ENCODE measurements around the gene BLVRB. TPM values are rescaled to one million over a fixed set of nuclear protein-coding genes. Genes with fewer than 3 reads are reported as not detected.

Gene BLVRB
- total RNA-seq, 1 donor from 2014 or later: 132 TPM

DNA sequence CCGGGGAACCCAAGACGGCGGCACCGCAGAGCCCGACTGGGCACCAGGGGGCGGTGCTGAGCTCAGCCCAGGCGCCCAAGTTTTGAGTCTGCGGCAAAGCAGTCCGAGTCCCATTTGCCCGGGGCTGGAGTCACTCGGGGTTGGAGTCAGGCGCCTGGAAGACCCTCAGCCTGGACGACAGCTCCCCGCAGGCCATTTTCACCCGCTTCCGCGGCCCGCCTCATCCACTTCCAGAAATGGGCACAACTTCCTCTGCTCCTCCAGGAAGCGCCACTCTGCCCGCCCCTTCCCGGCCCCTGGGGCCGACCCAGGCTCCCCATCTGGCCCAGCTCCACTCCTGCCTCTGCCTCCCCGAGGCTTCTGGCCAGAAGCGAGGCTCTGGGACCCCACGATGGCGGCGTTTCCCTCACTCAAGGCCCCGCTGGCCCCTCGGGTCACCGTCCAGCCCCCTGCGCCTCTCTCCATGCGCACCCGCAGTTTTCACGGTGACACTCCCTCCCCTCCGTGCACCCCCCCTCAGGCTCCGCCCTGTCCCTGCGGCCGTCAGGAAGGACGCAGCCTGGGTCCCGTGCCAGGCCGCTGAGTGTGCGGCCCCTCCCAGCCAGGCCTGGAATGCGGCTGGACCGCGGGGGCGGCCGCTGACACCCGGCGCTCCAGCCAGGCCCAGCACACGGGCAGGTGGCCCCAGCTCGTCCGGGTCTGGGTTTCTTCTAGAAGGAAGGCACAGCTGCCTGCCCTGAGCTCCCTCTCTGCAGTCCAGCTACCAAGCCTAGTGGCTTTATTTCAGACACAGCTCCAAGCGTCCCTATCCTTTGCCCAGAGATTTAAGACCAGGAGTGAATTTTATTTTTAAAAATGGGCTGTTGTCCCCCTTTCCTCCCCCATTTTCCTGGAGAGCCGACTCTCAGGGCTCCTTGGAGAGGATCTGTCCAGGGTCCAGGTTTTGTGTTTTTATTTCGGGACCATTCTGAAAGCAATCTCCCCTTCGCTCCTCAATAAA, 44.5 kb downstream of the BLVRB start:
- peaks cover 13% of the 10 kb centered on the region for H3K36me3 ChIP-seq
- H3K4me3 ChIP-seq: peak overlapping the region; percentile 76
- H3K27ac ChIP-seq: peak overlapping the region; percentile 99
- no peaks in the 10 kb centered on the region for H3K9me3 ChIP-seq
- H3K4me1 ChIP-seq: peaks cover 63% of the 10 kb centered on the region
- peak; percentile 80 for TF ChIP-seq CTCF (IDR thresholded peaks at IDR 0.05)
- no peaks in the 10 kb centered on the region for H3K27me3 ChIP-seq
- ATAC-seq: peak; percentile 86
- intact Hi-C loops (cut with DNase I): no loop called here
- peak; percentile 97 for DNase-seq

GRCh38 chr19:40420451-40420765, 45.1 kb downstream of the BLVRB start:
- Histone ChIP-seq H3K27me3 (no peaks in the 10 kb centered on the region), H3K36me3 (peaks cover 13% of the 10 kb centered on the region), H3K27ac (peak overlapping the region; percentile 99), H3K9me3 (no peaks in the 10 kb centered on the region), H3K4me1 (peaks cover 69% of the 10 kb centered on the region), H3K4me3 (peak overlapping the region; percentile 76)
- TF ChIP-seq CTCF (IDR thresholded peaks at IDR 0.05): no peak
- no peak for ATAC-seq
- no peak for DNase-seq
- intact Hi-C loops (cut with DNase I): no loop called here

DNA sequence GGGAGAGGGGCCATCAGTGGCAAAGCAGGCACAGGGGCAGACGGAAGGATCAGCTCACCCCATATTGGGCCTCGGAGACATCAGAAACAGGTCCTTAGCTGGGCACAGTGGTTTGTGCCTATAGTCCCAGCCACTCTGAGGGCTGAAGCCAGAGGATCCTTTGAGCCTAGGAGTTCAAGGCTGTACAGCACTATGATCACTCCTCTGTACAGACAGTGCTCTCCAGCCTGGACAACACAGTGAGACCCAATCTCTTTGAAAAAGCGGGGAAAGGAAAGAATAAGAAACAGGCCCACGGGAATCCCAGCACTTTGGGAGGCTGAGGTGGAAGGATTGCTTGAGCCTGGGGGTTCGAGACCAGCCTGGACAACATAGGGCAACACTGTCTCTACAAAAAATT, 45.8 kb downstream of the BLVRB start:
- Histone ChIP-seq H3K36me3 (peaks cover 13% of the 10 kb centered on the region), H3K27ac (peak overlapping the region; percentile 99), H3K4me1 (peaks cover 74% of the 10 kb centered on the region), H3K4me3 (no peak overlapping the region), H3K9me3 (no peaks in the 10 kb centered on the region), H3K27me3 (no peaks in the 10 kb centered on the region)
- no peak for DNase-seq
- intact Hi-C loops (cut with DNase I): no loop called here
- no peak for TF ChIP-seq CTCF (IDR thresholded peaks at IDR 0.05)
- no peak for ATAC-seq

- no peaks in the 10 kb centered on the region for H3K27me3 ChIP-seq
- ATAC-seq (no peak), DNase-seq (no peak)
- no peak for TF ChIP-seq CTCF (IDR thresholded peaks at IDR 0.05)
- no peak overlapping the region for H3K4me3 ChIP-seq
- no peaks in the 10 kb centered on the region for H3K9me3 ChIP-seq
- peaks cover 13% of the 10 kb centered on the region for H3K36me3 ChIP-seq
- H3K27ac ChIP-seq: no peak overlapping the region
- H3K4me1 ChIP-seq: peaks cover 73% of the 10 kb centered on the region
- intact Hi-C loops (cut with DNase I): no loop called here
Measured at GRCh38 chr19:40419066-40419612, 46.4 kb downstream of the BLVRB start.

DNA sequence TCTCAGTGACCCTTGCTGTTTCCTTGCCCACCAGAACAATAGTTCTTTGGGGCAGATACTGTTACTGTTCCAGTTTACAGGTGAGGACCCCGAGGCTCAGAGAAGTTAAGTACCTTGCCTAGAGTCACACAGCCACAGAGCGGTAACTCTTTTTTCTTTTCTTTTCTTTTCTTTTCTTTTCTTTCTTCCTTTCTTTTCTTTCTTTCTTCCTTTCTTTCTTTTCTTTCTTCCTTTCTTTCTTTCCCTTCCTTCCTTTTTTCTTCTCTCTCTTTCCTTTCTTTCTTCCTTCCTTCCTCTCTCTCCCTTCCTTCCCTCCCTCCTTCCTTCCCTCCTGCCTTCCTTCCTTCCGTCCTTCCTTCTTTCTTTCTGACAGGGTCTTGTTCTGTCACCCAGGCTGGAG, 47.5 kb downstream of the BLVRB start:
- no peaks in the 10 kb centered on the region for H3K9me3 ChIP-seq
- H3K4me1 ChIP-seq: peaks cover 62% of the 10 kb centered on the region
- intact Hi-C loops (cut with DNase I): no loop called here
- peaks cover 11% of the 10 kb centered on the region for H3K36me3 ChIP-seq
- ATAC-seq: no peak
- H3K27me3 ChIP-seq: no peaks in the 10 kb centered on the region
- no peak for DNase-seq
- no peak for TF ChIP-seq CTCF (IDR thresholded peaks at IDR 0.05)
- H3K4me3 ChIP-seq: no peak overlapping the region
- H3K27ac ChIP-seq: peak overlapping the region; percentile 82
